ENCODE measurements around the gene PRR30. TPM values are rescaled to one million over a fixed set of nuclear protein-coding genes. Genes with fewer than 3 reads are reported as not detected.
"Not testable (repeated sequence)": the region's sequence is repeated elsewhere in the genome, so short reads cannot be mapped to it uniquely, and the experiment has no call there.

Gene PRR30
- total and polyA plus RNA-seq, 9 donors = not detected

GRCh38 chr2:27118525-27119329 lies 20.5 kb downstream of the PRR30 start, which contains the start of gene CGREF1:
CGREF1 (minus strand) TSS chr2:27119128; CDS start chr2:27104366, 14,762 bp downstream.
- WGBS (ENCODE audit: insufficient coverage) = 3% methylated on average over 79 of the region's 84 CpGs
- no peak for DNase-seq
- peak within 1 kb of the TSS; percentile 28 for H3K4me3 ChIP-seq (ENCODE audit: low read length)
- peaks cover 48% of the 10 kb centered on the region for H3K27me3 ChIP-seq (ENCODE audit: control insufficient read depth, insufficient read depth, low read length)
- H3K9me3 ChIP-seq (replicated peaks; ENCODE audit: control insufficient read depth, low read depth, low read length) = no peaks in the 10 kb centered on the region
- no peaks in the 10 kb centered on the region for H3K36me3 ChIP-seq (ENCODE audit: control insufficient read depth, insufficient read depth, low read length)
- H3K27ac ChIP-seq (ENCODE audit: low read length) = no peak within 1 kb of the TSS
- H3K4me1 ChIP-seq (ENCODE audit: control insufficient read depth, insufficient read depth, low read length) = peaks cover 14% of the 10 kb centered on the region

DNA sequence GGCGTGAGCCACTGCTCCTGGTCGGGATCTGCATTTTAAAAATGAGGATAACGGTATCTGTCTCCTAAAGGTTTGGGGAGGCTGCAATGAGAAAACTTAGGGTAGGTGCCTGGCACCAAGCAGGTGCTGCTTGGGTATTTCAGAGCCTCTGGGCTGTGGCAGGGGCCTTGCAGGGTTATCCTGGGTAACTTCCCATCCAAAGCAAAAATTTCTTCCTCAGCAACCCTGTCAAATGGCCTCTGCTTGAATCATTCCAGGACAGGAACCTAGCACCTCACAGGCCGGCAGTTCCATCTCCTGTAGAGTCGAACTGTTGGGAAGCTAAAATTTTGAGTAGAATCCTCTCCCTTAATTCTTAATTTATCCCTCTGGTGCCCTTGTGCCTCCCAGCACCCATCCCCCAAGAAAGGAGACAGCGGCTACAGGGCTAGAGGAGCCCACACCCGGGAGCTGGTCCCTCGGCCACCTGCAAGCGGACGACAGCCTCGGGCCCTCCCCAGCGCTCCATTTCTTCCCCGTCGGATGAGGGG lies 21.1 kb downstream of the PRR30 start:
- 11% methylated on average over 11 of the region's 14 CpGs for WGBS (ENCODE audit: insufficient coverage)
- peaks cover 10% of the 10 kb centered on the region for H3K4me1 ChIP-seq (ENCODE audit: control insufficient read depth, insufficient read depth, low read length)
- peak overlapping the region; percentile 28 for H3K4me3 ChIP-seq (ENCODE audit: low read length)
- H3K27me3 ChIP-seq (ENCODE audit: control insufficient read depth, insufficient read depth, low read length) = peaks cover 47% of the 10 kb centered on the region
- no peak for DNase-seq
- no peak overlapping the region for H3K27ac ChIP-seq (ENCODE audit: low read length)
- no peaks in the 10 kb centered on the region for H3K36me3 ChIP-seq (ENCODE audit: control insufficient read depth, insufficient read depth, low read length)
- H3K9me3 ChIP-seq (replicated peaks; ENCODE audit: control insufficient read depth, low read depth, low read length) = no peaks in the 10 kb centered on the region

- WGBS (ENCODE audit: insufficient coverage) = 63% methylated on average over 2 of the region's 2 CpGs
- Histone ChIP-seq H3K27ac (ENCODE audit: low read length) (no peak overlapping the region), H3K27me3 (ENCODE audit: control insufficient read depth, insufficient read depth, low read length) (peaks cover 32% of the 10 kb centered on the region), H3K4me1 (ENCODE audit: control insufficient read depth, insufficient read depth, low read length) (peaks cover 8% of the 10 kb centered on the region), H3K36me3 (ENCODE audit: control insufficient read depth, insufficient read depth, low read length) (no peaks in the 10 kb centered on the region), H3K9me3 (replicated peaks; ENCODE audit: control insufficient read depth, low read depth, low read length) (no peaks in the 10 kb centered on the region), H3K4me3 (ENCODE audit: low read length) (no peak overlapping the region)
- no peak for DNase-seq
Measured at GRCh38 chr2:27115519-27115918, 23.7 kb downstream of the PRR30 start.

DNA sequence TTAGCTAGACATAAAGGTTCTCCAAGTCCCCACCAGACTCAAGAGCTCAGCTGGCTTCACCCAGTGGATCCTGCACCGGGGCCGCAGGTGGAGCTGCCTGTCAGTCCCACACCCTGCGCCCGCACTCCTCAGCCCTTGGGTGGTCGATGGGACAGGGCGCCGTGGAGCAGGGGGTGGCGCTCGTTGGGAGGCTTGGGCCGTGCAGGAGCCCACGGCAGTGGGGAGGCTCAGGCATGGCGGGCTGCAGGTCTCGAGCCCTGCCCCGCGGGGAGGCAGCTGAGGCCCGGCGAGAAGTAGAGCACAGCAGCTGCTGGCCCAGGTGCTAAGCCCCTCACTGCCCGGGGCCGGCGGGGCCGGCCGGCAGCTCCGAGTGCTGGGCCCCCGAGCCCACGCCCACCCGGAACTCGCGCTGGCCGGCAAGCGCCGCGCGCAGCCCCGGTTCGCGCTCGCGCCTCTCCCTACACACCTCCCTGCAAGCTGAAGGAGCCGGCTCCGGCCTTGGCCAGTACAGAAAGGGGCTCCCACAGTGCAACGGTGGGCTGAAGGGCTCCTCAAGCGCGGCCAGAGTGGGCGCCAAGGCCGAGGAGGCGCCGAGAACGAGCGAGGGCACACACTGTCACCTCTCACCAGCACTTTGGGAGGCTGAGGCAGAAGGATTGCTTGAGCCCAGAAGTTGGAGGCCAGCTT lies 27.7 kb downstream of the PRR30 start:
- not testable (repeated sequence) for H3K27me3 ChIP-seq (ENCODE audit: control insufficient read depth, insufficient read depth, low read length); H3K36me3 ChIP-seq (ENCODE audit: control insufficient read depth, insufficient read depth, low read length); H3K9me3 ChIP-seq (replicated peaks; ENCODE audit: control insufficient read depth, low read depth, low read length); DNase-seq; H3K4me1 ChIP-seq (ENCODE audit: control insufficient read depth, insufficient read depth, low read length); H3K4me3 ChIP-seq (ENCODE audit: low read length); H3K27ac ChIP-seq (ENCODE audit: low read length)
- WGBS (ENCODE audit: insufficient coverage) = 92% methylated on average over 40 of the region's 49 CpGs

GRCh38 chr2:27110603-27111352 lies 28.4 kb downstream of the PRR30 start:
- H3K4me1 ChIP-seq (ENCODE audit: control insufficient read depth, insufficient read depth, low read length); H3K27me3 ChIP-seq (ENCODE audit: control insufficient read depth, insufficient read depth, low read length); H3K9me3 ChIP-seq (replicated peaks; ENCODE audit: control insufficient read depth, low read depth, low read length); H3K36me3 ChIP-seq (ENCODE audit: control insufficient read depth, insufficient read depth, low read length); DNase-seq; H3K27ac ChIP-seq (ENCODE audit: low read length); H3K4me3 ChIP-seq (ENCODE audit: low read length): not testable (repeated sequence)
- 67% methylated on average over 19 of the region's 24 CpGs for WGBS (ENCODE audit: insufficient coverage)

DNA sequence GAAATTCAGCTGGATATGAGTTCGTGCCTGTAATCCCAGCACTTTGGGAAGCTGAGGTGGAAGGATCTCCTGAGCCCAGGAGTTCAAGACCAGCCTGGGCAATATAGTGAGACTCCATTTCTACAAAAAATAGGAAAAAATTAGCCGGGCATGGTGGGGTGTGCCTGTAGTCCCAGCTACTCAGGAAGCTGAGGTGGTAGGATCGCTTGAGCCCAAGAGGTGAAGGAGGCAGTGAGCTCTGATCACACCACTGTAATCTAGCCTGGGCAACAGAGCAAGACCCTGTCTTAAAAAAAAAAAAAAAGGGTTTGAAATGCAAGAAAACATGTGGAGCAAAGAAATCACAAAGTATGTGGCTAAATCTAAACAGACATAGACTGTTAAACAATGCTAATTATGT lies 30.1 kb downstream of the PRR30 start:
- 80% methylated on average over 1 of the region's 3 CpGs for WGBS (ENCODE audit: insufficient coverage)
- H3K27ac ChIP-seq (ENCODE audit: low read length) = no peak overlapping the region
- H3K27me3 ChIP-seq (ENCODE audit: control insufficient read depth, insufficient read depth, low read length) = no peaks in the 10 kb centered on the region
- no peaks in the 10 kb centered on the region for H3K9me3 ChIP-seq (replicated peaks; ENCODE audit: control insufficient read depth, low read depth, low read length)
- no peaks in the 10 kb centered on the region for H3K4me1 ChIP-seq (ENCODE audit: control insufficient read depth, insufficient read depth, low read length)
- no peak overlapping the region for H3K4me3 ChIP-seq (ENCODE audit: low read length)
- H3K36me3 ChIP-seq (ENCODE audit: control insufficient read depth, insufficient read depth, low read length) = no peaks in the 10 kb centered on the region
- no peak for DNase-seq

- Histone ChIP-seq H3K27me3 (ENCODE audit: control insufficient read depth, insufficient read depth, low read length) (no peaks in the 10 kb centered on the region), H3K9me3 (replicated peaks; ENCODE audit: control insufficient read depth, low read depth, low read length) (no peaks in the 10 kb centered on the region), H3K4me1 (ENCODE audit: control insufficient read depth, insufficient read depth, low read length) (no peaks in the 10 kb centered on the region), H3K27ac (ENCODE audit: low read length) (no peak overlapping the region), H3K4me3 (ENCODE audit: low read length) (no peak overlapping the region), H3K36me3 (ENCODE audit: control insufficient read depth, insufficient read depth, low read length) (no peaks in the 10 kb centered on the region)
- no peak for DNase-seq
- WGBS (ENCODE audit: insufficient coverage) = no CpG with 5 or more reads among the region's 2 CpGs
Measured at GRCh38 chr2:27108221-27108620, 31.0 kb downstream of the PRR30 start.

GRCh38 chr2:27105981-27106380 lies 33.2 kb downstream of the PRR30 start:
- no peaks in the 10 kb centered on the region for H3K4me1 ChIP-seq (ENCODE audit: control insufficient read depth, insufficient read depth, low read length)
- H3K36me3 ChIP-seq (ENCODE audit: control insufficient read depth, insufficient read depth, low read length) = no peaks in the 10 kb centered on the region
- no peak overlapping the region for H3K4me3 ChIP-seq (ENCODE audit: low read length)
- no peaks in the 10 kb centered on the region for H3K9me3 ChIP-seq (replicated peaks; ENCODE audit: control insufficient read depth, low read depth, low read length)
- WGBS (ENCODE audit: insufficient coverage) = no CpG with 5 or more reads among the region's 3 CpGs
- no peak for DNase-seq
- no peak overlapping the region for H3K27ac ChIP-seq (ENCODE audit: low read length)
- no peaks in the 10 kb centered on the region for H3K27me3 ChIP-seq (ENCODE audit: control insufficient read depth, insufficient read depth, low read length)

DNA sequence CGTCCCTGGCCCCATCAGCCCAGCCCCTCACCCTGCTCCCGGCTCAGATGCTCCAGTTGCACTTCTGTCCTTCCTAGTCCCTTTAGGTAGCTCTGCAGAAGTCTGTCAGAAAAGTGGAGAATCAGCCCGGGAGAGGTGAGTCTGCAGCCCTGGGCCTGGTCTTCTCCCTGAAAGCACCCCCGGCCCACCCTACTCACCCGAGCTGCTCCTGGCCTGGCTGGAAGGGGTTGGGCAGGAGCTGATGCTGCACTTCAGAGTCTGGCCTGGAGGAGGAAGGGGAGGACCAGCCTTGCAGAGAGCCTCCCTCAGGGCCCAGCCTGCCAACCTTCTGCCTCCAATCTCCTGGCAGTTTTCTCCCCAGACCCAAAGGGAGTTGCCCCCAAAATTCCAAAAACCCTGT lies 36.9 kb downstream of the PRR30 start:
- DNase-seq = no peak
- no peaks in the 10 kb centered on the region for H3K36me3 ChIP-seq (ENCODE audit: control insufficient read depth, insufficient read depth, low read length)
- no peak overlapping the region for H3K4me3 ChIP-seq (ENCODE audit: low read length)
- no peaks in the 10 kb centered on the region for H3K4me1 ChIP-seq (ENCODE audit: control insufficient read depth, insufficient read depth, low read length)
- WGBS (ENCODE audit: insufficient coverage) = 59% methylated on average over 2 of the region's 5 CpGs
- H3K27me3 ChIP-seq (ENCODE audit: control insufficient read depth, insufficient read depth, low read length) = no peaks in the 10 kb centered on the region
- no peaks in the 10 kb centered on the region for H3K9me3 ChIP-seq (replicated peaks; ENCODE audit: control insufficient read depth, low read depth, low read length)
- H3K27ac ChIP-seq (ENCODE audit: low read length) = no peak overlapping the region

- Histone ChIP-seq H3K27ac (ENCODE audit: low read length) (no peak overlapping the region), H3K9me3 (replicated peaks; ENCODE audit: control insufficient read depth, low read depth, low read length) (no peaks in the 10 kb centered on the region), H3K27me3 (ENCODE audit: control insufficient read depth, insufficient read depth, low read length) (no peaks in the 10 kb centered on the region), H3K4me3 (ENCODE audit: low read length) (no peak overlapping the region), H3K4me1 (ENCODE audit: control insufficient read depth, insufficient read depth, low read length) (peaks cover 10% of the 10 kb centered on the region), H3K36me3 (ENCODE audit: control insufficient read depth, insufficient read depth, low read length) (no peaks in the 10 kb centered on the region)
- 72% methylated on average over 9 of the region's 10 CpGs for WGBS (ENCODE audit: insufficient coverage)
- DNase-seq = no peak
Measured at GRCh38 chr2:27100036-27100435, 39.2 kb downstream of the PRR30 start.
